Measurements from ENCODE around the gene IPP. TPM values are rescaled to one million over a fixed set of nuclear protein-coding genes. Genes with fewer than 3 reads are reported as not detected.
"Not testable (repeated sequence)": the region's sequence is repeated elsewhere in the genome, so short reads cannot be mapped to it uniquely, and the experiment has no call there.

IPP gene
- total RNA-seq, 1 donor = 11.7 TPM

DNA sequence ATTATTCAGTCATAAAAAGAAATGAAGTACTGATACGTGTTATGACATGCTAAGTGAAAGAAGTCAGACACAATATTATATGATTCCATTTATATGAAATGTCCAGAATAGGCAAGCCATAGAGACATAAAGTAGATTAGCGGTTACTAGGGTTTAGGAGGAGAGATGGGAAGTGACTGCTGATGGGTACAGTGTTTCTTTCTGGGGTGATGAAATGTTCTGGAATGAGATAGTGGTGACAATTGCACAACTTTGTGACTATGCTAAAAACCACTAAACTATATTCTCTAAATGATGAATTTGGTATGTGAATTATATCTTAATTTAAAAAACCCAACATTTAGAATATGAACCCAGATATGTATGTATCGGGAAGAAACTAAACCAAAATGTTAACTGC, 27.6 kb downstream of the IPP start:
- no peak overlapping the region for H3K4me3 ChIP-seq (ENCODE audit: low read depth, low read length)
- peak; percentile 13 for DNase-seq (ENCODE audit: low read depth)
- TF ChIP-seq, protein P1, sequence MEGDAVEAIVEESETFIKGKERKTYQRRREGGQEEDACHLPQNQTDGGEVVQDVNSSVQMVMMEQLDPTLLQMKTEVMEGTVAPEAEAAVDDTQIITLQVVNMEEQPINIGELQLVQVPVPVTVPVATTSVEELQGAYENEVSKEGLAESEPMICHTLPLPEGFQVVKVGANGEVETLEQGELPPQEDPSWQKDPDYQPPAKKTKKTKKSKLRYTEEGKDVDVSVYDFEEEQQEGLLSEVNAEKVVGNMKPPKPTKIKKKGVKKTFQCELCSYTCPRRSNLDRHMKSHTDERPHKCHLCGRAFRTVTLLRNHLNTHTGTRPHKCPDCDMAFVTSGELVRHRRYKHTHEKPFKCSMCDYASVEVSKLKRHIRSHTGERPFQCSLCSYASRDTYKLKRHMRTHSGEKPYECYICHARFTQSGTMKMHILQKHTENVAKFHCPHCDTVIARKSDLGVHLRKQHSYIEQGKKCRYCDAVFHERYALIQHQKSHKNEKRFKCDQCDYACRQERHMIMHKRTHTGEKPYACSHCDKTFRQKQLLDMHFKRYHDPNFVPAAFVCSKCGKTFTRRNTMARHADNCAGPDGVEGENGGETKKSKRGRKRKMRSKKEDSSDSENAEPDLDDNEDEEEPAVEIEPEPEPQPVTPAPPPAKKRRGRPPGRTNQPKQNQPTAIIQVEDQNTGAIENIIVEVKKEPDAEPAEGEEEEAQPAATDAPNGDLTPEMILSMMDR (IDR thresholded peaks at IDR 0.05; ENCODE audit: insufficient read depth, low read length) = no peak

DNA sequence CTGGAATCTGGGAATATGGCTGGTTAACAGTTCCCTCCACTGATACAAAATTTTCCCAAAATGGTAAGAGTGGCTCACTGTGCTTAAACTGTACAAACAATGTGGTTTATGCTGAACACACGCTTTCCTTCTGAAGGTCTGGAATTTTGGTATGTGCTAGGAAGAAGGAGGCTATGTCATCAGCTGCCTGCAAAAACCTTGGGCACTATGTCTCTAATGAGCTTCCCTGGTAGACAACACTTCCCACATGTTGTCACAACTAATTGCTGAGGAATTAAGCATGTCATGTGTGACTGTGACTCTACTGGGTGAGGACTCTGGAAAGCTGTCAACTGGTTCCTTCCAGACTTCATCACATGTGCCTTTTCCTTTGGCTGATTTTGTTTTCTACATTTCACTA, 29.2 kb downstream of the IPP start:
- no peak overlapping the region for H3K4me3 ChIP-seq (ENCODE audit: low read depth, low read length)
- peak; percentile 4 for DNase-seq (ENCODE audit: low read depth)
- TF ChIP-seq, protein P1 (IDR thresholded peaks at IDR 0.05; ENCODE audit: insufficient read depth, low read length) = no peak

- no peak overlapping the region for H3K4me3 ChIP-seq (ENCODE audit: low read depth, low read length)
- TF ChIP-seq, protein P1 (IDR thresholded peaks at IDR 0.05; ENCODE audit: insufficient read depth, low read length) = no peak
- no peak for DNase-seq (ENCODE audit: low read depth)
Observed at GRCh38 chr1:45718289-45718688, 32.2 kb downstream of the IPP start.

DNA sequence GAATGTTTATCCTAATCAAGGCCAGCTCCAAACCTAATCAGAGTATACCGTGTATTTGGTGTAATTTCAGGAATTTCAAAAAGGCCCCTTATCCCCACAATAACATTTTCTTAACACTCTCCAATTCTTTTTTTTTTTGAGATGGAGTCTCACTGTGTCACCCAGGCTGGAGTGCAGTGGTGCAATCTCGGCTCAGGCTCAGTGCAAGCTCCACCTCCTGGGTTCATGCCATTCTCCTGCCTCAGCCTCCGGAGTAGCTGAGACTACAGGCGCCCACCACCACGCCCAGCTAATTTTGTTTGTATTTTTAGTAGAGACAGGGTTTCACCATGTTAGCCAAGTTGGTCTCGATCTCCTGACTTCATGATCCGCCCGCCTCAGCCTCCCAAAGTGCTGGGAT, 33.1 kb downstream of the IPP start:
- DNase-seq (ENCODE audit: low read depth) = peak; percentile 4
- H3K4me3 ChIP-seq (ENCODE audit: low read depth, low read length) = not testable (repeated sequence)

- H3K4me3 ChIP-seq (ENCODE audit: low read depth, low read length) = no peak overlapping the region
- TF ChIP-seq, protein P1 (IDR thresholded peaks at IDR 0.05; ENCODE audit: insufficient read depth, low read length) = no peak
- no peak for DNase-seq (ENCODE audit: low read depth)
Observed at GRCh38 chr1:45716700-45717099, 33.8 kb downstream of the IPP start.

DNA sequence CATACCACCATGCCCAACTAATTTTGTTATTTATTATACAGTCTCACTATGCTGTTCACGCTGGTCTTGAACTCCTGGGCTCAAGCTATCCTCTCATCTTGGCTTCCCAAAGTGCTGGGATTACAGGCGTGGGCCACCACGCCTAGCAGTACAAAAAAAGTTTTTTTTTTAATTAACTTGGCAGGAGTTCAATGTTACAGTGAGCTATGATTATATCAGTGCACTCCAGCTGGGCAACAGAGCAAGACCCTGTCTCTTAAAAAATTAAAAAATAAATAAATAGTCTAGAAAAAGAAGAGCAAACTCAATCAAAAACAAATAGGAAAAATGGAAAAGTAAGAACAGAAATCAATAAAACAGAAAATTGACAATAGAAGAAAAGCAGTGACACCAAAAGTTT, 36.7 kb downstream of the IPP start:
- no peak overlapping the region for H3K4me3 ChIP-seq (ENCODE audit: low read depth, low read length)
- TF ChIP-seq, protein P1 (IDR thresholded peaks at IDR 0.05; ENCODE audit: insufficient read depth, low read length) = no peak
- DNase-seq (ENCODE audit: low read depth) = no peak

DNA sequence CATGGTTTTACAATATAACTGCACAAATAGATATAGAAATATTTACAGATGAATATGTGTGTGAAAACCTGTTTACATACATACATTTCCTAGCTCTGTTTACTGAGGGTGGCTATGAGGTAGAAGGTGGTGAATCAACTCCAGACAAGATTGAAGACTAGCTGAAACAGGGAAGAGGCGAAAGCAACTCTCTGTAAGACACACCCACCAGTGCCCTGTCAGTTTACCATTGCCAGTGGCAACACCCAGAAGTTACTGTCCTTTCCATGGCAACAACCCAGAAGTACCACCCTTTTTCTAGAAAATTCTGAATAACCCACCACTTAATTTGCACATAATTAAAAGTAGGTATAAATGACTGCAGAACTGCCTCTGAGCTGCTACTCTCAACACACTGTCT, 45.8 kb downstream of the IPP start:
- no peak overlapping the region for H3K4me3 ChIP-seq (ENCODE audit: low read depth, low read length)
- DNase-seq (ENCODE audit: low read depth) = no peak
- TF ChIP-seq, protein P1 (IDR thresholded peaks at IDR 0.05; ENCODE audit: insufficient read depth, low read length) = no peak

Measured in fibroblast of the aortic adventitia (primary cell).